K562 (cell line): Measurements from ENCODE around the gene SLX4IP. TPM values are rescaled to one million over a fixed set of nuclear protein-coding genes. Genes with fewer than 3 reads are reported as not detected.

Experiments used
- ATAC-seq: fragments of 200-7000 bp; cut with Tn5 transposase; 3 replicates; pipeline ENCODE4 v1.9.1; 2020; ENCODE audit warnings: moderate library complexity
- BruUV-seq: library from RNA; stranded (reverse); fragments of 400-500 nt; replicated peaks from 2 replicates; lab custom pipeline; 2021; lab: Mats Ljungman, UMichigan
- CTCF ChIA-PET: fragments of 300-600 bp; formaldehyde crosslinking; extraction: SDS; loops from one replicate; lab custom pipeline; 2021; ENCODE audit warnings: low intra/inter-chr PET ratio; lab: Yijun Ruan, JAX
- POLR2A ChIA-PET: fragments of 300-600, 350-650 bp; sonication (Branson Sonifier 250); formaldehyde crosslinking; extraction: SDS; loops from one replicate; lab custom pipeline; 2021; ENCODE audit warnings: antibody characterized with exemption, inconsistent platforms; lab: Yijun Ruan, JAX
- DNase-seq, 4 experiments: peaks; one replicate each; pipeline versions ENCODE4 v3.0.0 to v3.0.0-alpha.2; 2011 to 2018; ENCODE audit warnings: low spot score in 3 of 4, mixed read lengths in 3 of 4; ENCODE audit errors: extremely low read depth in 1 of 4
- FAIRE-seq: peaks from 2 replicates; lab custom pipeline; 2011; peaks lifted over from hg19 to GRCh38; lab: Jason Lieb, UNC
- H2AFZ ChIP-seq: 2 replicates; pipeline ENCODE4 v1.6.0; 2011; ENCODE audit warnings: low read depth, low read length, control low read depth, inconsistent platforms
- H3K27ac ChIP-seq: fragments of 200-600 bp; 3 replicates; pipeline ENCODE4 v1.8.0; 2011; ENCODE audit warnings: low read depth, mild to moderate bottlenecking, control low read depth, inconsistent platforms, low read length, moderate library complexity, mixed read lengths; ENCODE audit errors: extremely low read depth
- H3K27me3 ChIP-seq, 2 experiments: fragments of 300-600 bp in 1 of 2; 2 replicates in 1 of 2; 3 replicates in 1 of 2; pipeline versions ENCODE4 v1.6.0 to v1.8.0; 2011; ENCODE audit warnings: inconsistent platforms in 2 of 2, low read length in 2 of 2, mild to moderate bottlenecking in 1 of 2, mixed read lengths in 1 of 2, moderate library complexity in 1 of 2; ENCODE audit not compliant: control insufficient read depth in 2 of 2, insufficient read depth in 2 of 2
- H3K36me3 ChIP-seq: fragments of 300-600 bp; 3 replicates; pipeline ENCODE4 v1.8.0; 2011; ENCODE audit warnings: mild to moderate bottlenecking, low read length, inconsistent platforms; ENCODE audit not compliant: control insufficient read depth, insufficient read depth
- H3K4me1 ChIP-seq, 2 experiments: fragments of 200-600 bp in 1 of 2; replicated peaks in 1 of 2; 2 replicates in 1 of 2; 3 replicates in 1 of 2; pipeline versions ENCODE4 v1.5.1 to v1.8.0; 2011; ENCODE audit warnings: inconsistent platforms in 2 of 2, low read length in 2 of 2, mild to moderate bottlenecking in 1 of 2, mixed read lengths in 1 of 2, moderate library complexity in 1 of 2; ENCODE audit not compliant: control insufficient read depth in 2 of 2, insufficient read depth in 2 of 2
- H3K4me2 ChIP-seq: 2 replicates; pipeline ENCODE4 v1.6.1; 2011; ENCODE audit warnings: low read length, control low read depth, inconsistent platforms, mixed read lengths; ENCODE audit not compliant: insufficient read depth
- H3K4me3 ChIP-seq: fragments of 200-600 bp; sonication (generic), shearing (Covaris generic); 2 replicates; pipeline ENCODE4 v1.5.1; 2016; ENCODE audit warnings: control low read depth, inconsistent platforms
- H3K79me2 ChIP-seq: fragments of 200-600 bp; 3 replicates; pipeline ENCODE4 v1.8.0; 2011; ENCODE audit warnings: low read length, inconsistent platforms; ENCODE audit not compliant: control insufficient read depth, insufficient read depth
- H3K9ac ChIP-seq, 2 experiments: 2 replicates each; pipeline versions ENCODE4 v1.6.0 to v1.6.1; 2011; ENCODE audit warnings: low read depth in 2 of 2, low read length in 2 of 2, control low read depth in 1 of 2, inconsistent platforms in 1 of 2, mild to moderate bottlenecking in 1 of 2, mixed read lengths in 1 of 2; ENCODE audit not compliant: insufficient read depth in 1 of 2
- H3K9me1 ChIP-seq: one replicate; pipeline ENCODE4 v1.6.0; 2011; ENCODE audit warnings: inconsistent platforms, mild to moderate bottlenecking, low read length, moderate library complexity; ENCODE audit not compliant: control insufficient read depth, insufficient read depth
- H3K9me3 ChIP-seq: replicated peaks from 2 replicates; pipeline ENCODE4 v1.5.1; 2011; ENCODE audit warnings: low read depth, low read length, inconsistent platforms; ENCODE audit not compliant: control insufficient read depth, insufficient read depth
- H4K20me1 ChIP-seq: replicated peaks from 2 replicates; pipeline ENCODE4 v1.6.1; 2011; ENCODE audit warnings: low read length, inconsistent platforms, mixed read lengths; ENCODE audit not compliant: control insufficient read depth, insufficient read depth
- ATF4 ChIP-seq: fragments of 450-650 bp; formaldehyde crosslinking; IDR thresholded peaks from 2 replicates; pipeline ENCODE4 v1.4.0; 2022; ENCODE audit warnings: mild to moderate bottlenecking, moderate library complexity
- CC2D1A ChIP-seq: fragments of 450-650 bp; IDR thresholded peaks from 2 replicates; pipeline ENCODE4 v1.6.1; 2017; ENCODE audit warnings: mild to moderate bottlenecking
- GABPB2 ChIP-seq: fragments of 250-450 bp; sonication (Bioruptor Pico); conservative IDR thresholded peaks from 2 replicates; pipeline ENCODE4 v1.5.1; 2021; ENCODE audit warnings: mild to moderate bottlenecking
- TCF7L2 ChIP-seq: fragments of 150-350 bp; IDR thresholded peaks from 2 replicates; pipeline ENCODE4 v1.6.1; 2016; ENCODE audit warnings: low read depth, mild to moderate bottlenecking, low read length, moderate library complexity
- whole genome bisulfite sequencing: fragments of 100-300 bp; shearing (Covaris generic); methylation state at CpG from one replicate; pipeline ENCODE4 v1.1.6; 2016; ENCODE audit warnings: low coverage, mixed read lengths; ENCODE audit not compliant: insufficient coverage; ENCODE audit errors: missing lambda C conversion rate; 5-methylcytosine and 5-hydroxymethylcytosine counted together
- in situ Hi-C: fragments of 300-500 bp; cut with MboI; formaldehyde crosslinking; loops from 4 replicates; pipeline ENCODE4 v1.15.0; 2018; ENCODE audit warnings: inconsistent platforms, mixed read lengths
- intact Hi-C: fragments of 100-400 bp; cut with micrococcal nuclease; formaldehyde crosslinking; loops from 2 replicates; pipeline ENCODE4 v1.14.2; 2022
- polyA plus RNA-seq, 8 experiments: library from polyadenylated mRNA; depleted of rRNA in 4 of 8; stranded (reverse) in 5 of 8; unstranded in 3 of 8; fragments of >200 nt; fragmentation: Nextera tagmentation in 2 of 8; fragmentation: Illumina TruSeq in 1 of 8; extraction: Ambion mirVana in 2 of 8; extraction: Trizol in 1 of 8; gene quantifications; 2 replicates each; pipeline versions ENCODE4 v1.2.1 to v1.2.3, GENCODE V29; 2011 to 2014; ENCODE audit warnings: inconsistent platforms in 1 of 8, missing spikeins in 1 of 8
- total RNA-seq, 7 experiments: library from RNA; depleted of rRNA in 6 of 7; stranded (reverse); fragments of >200 nt in 6 of 7; fragmentation: Illumina TruSeq in 2 of 7; extraction: Trizol in 2 of 7; gene quantifications; 2 replicates each; pipeline versions ENCODE4 v1.2.1 to v1.2.3, GENCODE V29; 2011 to 2021; ENCODE audit warnings: low replicate concordance in 1 of 7
- TF ChIP-seq, protein P1 (sequence below), 2 experiments: IDR thresholded peaks; 2 replicates each; pipeline ENCODE4 v1.6.1; 2011; ENCODE audit warnings: borderline replicate concordance in 1 of 2, control low read depth in 1 of 2, low read depth in 1 of 2, low read length in 1 of 2, mild to moderate bottlenecking in 1 of 2, mixed read lengths in 1 of 2, moderate library complexity in 1 of 2; ENCODE audit not compliant: insufficient read depth in 1 of 2, insufficient read length in 1 of 2, poor library complexity in 1 of 2, severe bottlenecking in 1 of 2; ENCODE audit errors: extremely low read depth in 1 of 2
- TF ChIP-seq, protein P2 (sequence below): fragments of 250-450 bp; sonication (Bioruptor Pico); IDR thresholded peaks from 2 replicates; pipeline ENCODE4 v1.8.0; 2021; ENCODE audit warnings: moderate library complexity, mild to moderate bottlenecking, inconsistent platforms

The SLX4IP gene
- total and polyA plus RNA-seq, 9 of the 15 experiments (the other 6 are each of a cell fraction or from before 2014, with no cell fraction given) = 1.5 to 5.9 (median 3.5) TPM

DNA sequence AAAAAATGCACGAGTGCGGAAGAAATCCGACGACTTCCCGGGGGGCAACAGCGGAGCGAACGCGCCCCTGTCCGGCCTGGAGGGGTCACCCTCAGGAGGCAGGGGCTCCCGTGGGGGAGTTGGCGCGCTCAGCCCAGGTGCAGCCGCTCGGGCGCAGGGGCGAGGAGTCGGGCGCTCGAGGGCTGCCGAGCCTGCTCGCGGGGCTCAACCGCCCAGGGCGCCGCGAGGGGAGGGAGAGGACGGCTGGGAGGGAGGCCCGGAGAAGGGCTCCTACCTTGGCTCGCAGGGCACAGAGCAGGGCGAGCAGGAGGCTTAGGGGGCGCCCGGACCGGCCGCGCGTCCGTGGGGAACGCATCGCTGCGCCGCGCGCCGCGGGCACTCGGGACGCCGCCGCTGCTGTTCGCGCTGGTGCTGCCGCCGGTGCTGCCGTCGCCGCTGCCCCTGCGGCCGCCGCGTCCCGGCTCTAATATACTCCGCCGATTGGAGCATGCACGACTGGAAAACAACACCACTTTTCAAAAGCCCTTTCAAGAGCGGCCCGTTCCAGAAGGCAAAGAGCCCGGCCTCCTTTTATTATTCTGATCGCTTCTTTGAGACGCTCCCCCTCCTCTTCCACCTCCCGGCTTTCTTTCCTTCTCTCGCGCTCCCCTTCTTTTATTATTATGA lies 238.2 kb downstream of the SLX4IP start:
- peak overlapping the region; percentile 85 for H2AFZ ChIP-seq
- H3K4me3 ChIP-seq = peak overlapping the region; percentile 54
- H3K27ac ChIP-seq = no peak overlapping the region

More for the DNA sequence above, 238.2 kb downstream of the SLX4IP start:
- 0% methylated on average over 15 of the region's 73 CpGs for WGBS
- intact Hi-C loops (no loop called here), in situ Hi-C loops (no loop called here)
- peaks cover 0 to 35% of the 10 kb centered on the region in 2 experiments; a peak in 2 of 5 replicates for H3K4me1 ChIP-seq
- no peaks in the 10 kb centered on the region for H3K79me2 ChIP-seq
- no peaks in the 10 kb centered on the region for H3K36me3 ChIP-seq
- CTCF ChIA-PET = interaction anchor here (0.6 kb wide), 1 partner anchor 384 kb away, joined by 4 read pairs; no protein-coding TSS in a partner anchor
- no peak for TF ChIP-seq ATF4 (CRISPR knock-in tag)
- TF ChIP-seq, protein P1, sequence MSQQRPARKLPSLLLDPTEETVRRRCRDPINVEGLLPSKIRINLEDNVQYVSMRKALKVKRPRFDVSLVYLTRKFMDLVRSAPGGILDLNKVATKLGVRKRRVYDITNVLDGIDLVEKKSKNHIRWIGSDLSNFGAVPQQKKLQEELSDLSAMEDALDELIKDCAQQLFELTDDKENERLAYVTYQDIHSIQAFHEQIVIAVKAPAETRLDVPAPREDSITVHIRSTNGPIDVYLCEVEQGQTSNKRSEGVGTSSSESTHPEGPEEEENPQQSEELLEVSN (IDR thresholded peaks at IDR 0.05; ENCODE audit: borderline replicate concordance in 1 of 2, extremely low read depth in 1 of 2, insufficient read depth in 1 of 2, insufficient read length in 1 of 2, low read depth in 1 of 2, low read length in 1 of 2, poor library complexity in 1 of 2, severe bottlenecking in 1 of 2) = peak in 1 of 2 experiments; percentile 8
- no peak for TF ChIP-seq CC2D1A
- no peak for TF ChIP-seq TCF7L2
- no peak for TF ChIP-seq GABPB2 (CRISPR knock-in tag)
- TF ChIP-seq, protein P2, sequence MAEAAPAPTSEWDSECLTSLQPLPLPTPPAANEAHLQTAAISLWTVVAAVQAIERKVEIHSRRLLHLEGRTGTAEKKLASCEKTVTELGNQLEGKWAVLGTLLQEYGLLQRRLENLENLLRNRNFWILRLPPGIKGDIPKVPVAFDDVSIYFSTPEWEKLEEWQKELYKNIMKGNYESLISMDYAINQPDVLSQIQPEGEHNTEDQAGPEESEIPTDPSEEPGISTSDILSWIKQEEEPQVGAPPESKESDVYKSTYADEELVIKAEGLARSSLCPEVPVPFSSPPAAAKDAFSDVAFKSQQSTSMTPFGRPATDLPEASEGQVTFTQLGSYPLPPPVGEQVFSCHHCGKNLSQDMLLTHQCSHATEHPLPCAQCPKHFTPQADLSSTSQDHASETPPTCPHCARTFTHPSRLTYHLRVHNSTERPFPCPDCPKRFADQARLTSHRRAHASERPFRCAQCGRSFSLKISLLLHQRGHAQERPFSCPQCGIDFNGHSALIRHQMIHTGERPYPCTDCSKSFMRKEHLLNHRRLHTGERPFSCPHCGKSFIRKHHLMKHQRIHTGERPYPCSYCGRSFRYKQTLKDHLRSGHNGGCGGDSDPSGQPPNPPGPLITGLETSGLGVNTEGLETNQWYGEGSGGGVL (CRISPR knock-in tag) = no peak
- no TSS peak for BruUV-seq
- peaks cover 3 to 27% of the 10 kb centered on the region in 2 experiments for H3K27me3 ChIP-seq
- FAIRE-seq = no peak
- H4K20me1 ChIP-seq = no peaks in the 10 kb centered on the region
- H3K9me3 ChIP-seq = no peaks in the 10 kb centered on the region
- peak overlapping the region; percentile 66 for H3K4me2 ChIP-seq
- no peaks in the 10 kb centered on the region for H3K9me1 ChIP-seq
- ATAC-seq = peak; percentile 21
- POLR2A ChIA-PET = interaction anchor here (0.6 kb wide), 1 partner anchor 1253 kb away, joined by 4 read pairs; no protein-coding TSS in a partner anchor
- DNase-seq = peak; percentile 12 to 20 (median 14)
- peak overlapping the region in 1 of 2 experiments; percentile 85; a peak in 1 of 4 replicates for H3K9ac ChIP-seq
